DOHH2 (cell line): ENCODE data around the gene CHN2.

Experiments
- H3F3A ChIP-seq: fragments of 200-600 bp; sonication (generic), shearing (Covaris generic); 2 replicates; pipeline ENCODE4 v1.6.0; 2016; ENCODE audit warnings: antibody characterized with exemption, mild to moderate bottlenecking; ENCODE audit not compliant: control insufficient read depth, insufficient read depth
- H3K27ac ChIP-seq: fragments of 200-600 bp; sonication (generic); 2 replicates; pipeline ENCODE4 v1.5.1; 2014; ENCODE audit warnings: low read depth, mild to moderate bottlenecking, low read length, moderate library complexity
- H3K27me3 ChIP-seq: fragments of 200-600 bp; sonication (generic); 2 replicates; pipeline ENCODE4 v1.6.1; 2014; ENCODE audit warnings: mild to moderate bottlenecking, low read length, mixed read lengths; ENCODE audit not compliant: control insufficient read depth
- H3K36me3 ChIP-seq: fragments of 200-600 bp; sonication (generic); 2 replicates; pipeline ENCODE4 v1.6.1; 2014; ENCODE audit warnings: mild to moderate bottlenecking, low read length, moderate library complexity, mixed read lengths; ENCODE audit not compliant: control insufficient read depth
- H3K4me1 ChIP-seq: fragments of 200-600 bp; sonication (generic); 2 replicates; pipeline ENCODE4 v1.6.1; 2014; ENCODE audit warnings: mild to moderate bottlenecking, low read length, mixed read lengths; ENCODE audit not compliant: control insufficient read depth
- H3K4me2 ChIP-seq: fragments of 200-600 bp; sonication (generic); 2 replicates; pipeline ENCODE4 v1.6.0; 2014; ENCODE audit warnings: mild to moderate bottlenecking, low read length, moderate library complexity
- H3K4me3 ChIP-seq: fragments of 200-600 bp; sonication (generic); 2 replicates; pipeline ENCODE4 v1.5.1; 2014; ENCODE audit warnings: mild to moderate bottlenecking, low read length, mixed read lengths
- H3K79me2 ChIP-seq: fragments of 200-600 bp; sonication (generic); 2 replicates; pipeline ENCODE4 v1.6.1; 2014; ENCODE audit warnings: mild to moderate bottlenecking, low read length, mixed read lengths; ENCODE audit not compliant: control insufficient read depth
- H3K9me2 ChIP-seq: fragments of 200-600 bp; sonication (generic); replicated peaks from 2 replicates; pipeline ENCODE4 v1.6.1; 2014; ENCODE audit warnings: mild to moderate bottlenecking, low read length, mixed read lengths; ENCODE audit not compliant: control insufficient read depth
- H3K9me3 ChIP-seq: fragments of 200-600 bp; sonication (generic); 2 replicates; pipeline ENCODE4 v1.6.1; 2014; ENCODE audit warnings: antibody characterized with exemption, low read length, mixed read lengths; ENCODE audit not compliant: control insufficient read depth, insufficient read depth
- H4K20me1 ChIP-seq: fragments of 200-600 bp; sonication (generic); 2 replicates; pipeline ENCODE4 v1.6.0; 2014; ENCODE audit warnings: low read depth, mild to moderate bottlenecking, antibody characterized with exemption, low read length, moderate library complexity; ENCODE audit not compliant: control insufficient read depth, insufficient read depth
- EZH2phosphoT487 ChIP-seq: fragments of 200-600 bp; sonication (generic); IDR thresholded peaks from 2 replicates; pipeline ENCODE4 v1.6.1; 2017; ENCODE audit warnings: borderline replicate concordance, mild to moderate bottlenecking, antibody characterized with exemption, low read length, moderate library complexity, mixed read lengths
- TF ChIP-seq, protein P1 (sequence below): fragments of 200-600 bp; sonication (generic); IDR thresholded peaks from one replicate; pipeline ENCODE4 v1.5.1; 2014; ENCODE audit warnings: antibody characterized with exemption, mild to moderate bottlenecking, low read depth, low read length; ENCODE audit not compliant: poor library complexity, severe bottlenecking

Gene CHN2

DNA sequence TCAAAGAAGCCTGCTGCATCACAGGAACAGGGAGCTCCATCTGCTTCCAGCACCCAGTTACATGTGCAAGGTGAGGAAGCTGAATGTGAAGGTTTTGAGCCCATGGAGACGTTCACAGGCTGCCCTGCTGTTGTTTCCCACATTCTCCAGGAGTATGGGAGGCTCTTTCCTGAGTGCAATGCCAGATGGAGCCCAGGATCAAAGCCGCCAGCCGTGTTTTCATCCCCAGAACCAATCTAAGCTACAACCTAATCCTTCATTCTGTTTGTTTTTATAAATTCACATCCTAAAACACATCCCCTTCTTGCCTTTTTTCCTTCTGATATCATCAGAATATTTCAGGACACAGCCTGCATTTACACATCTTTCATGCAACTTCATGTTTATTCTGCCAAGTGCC, 270.2 kb downstream of the CHN2 start:
- Histone ChIP-seq H3K4me2 (no peak overlapping the region), H3K9me3 (no peaks in the 10 kb centered on the region), H3K4me3 (no peak overlapping the region), H3K27me3 (0 out of 2 replicates have a peak, but pooled peaks cover 3% of the 10 kb centered on the region), H3K36me3 (no peaks in the 10 kb centered on the region), H3K4me1 (no peaks in the 10 kb centered on the region), H4K20me1 (no peaks in the 10 kb centered on the region), H3F3A (no peaks in the 10 kb centered on the region), H3K27ac (no peak overlapping the region), H3K79me2 (no peaks in the 10 kb centered on the region), H3K9me2 (no peaks in the 10 kb centered on the region)
- no peak for TF ChIP-seq EZH2phosphoT487
- TF ChIP-seq, protein P1, sequence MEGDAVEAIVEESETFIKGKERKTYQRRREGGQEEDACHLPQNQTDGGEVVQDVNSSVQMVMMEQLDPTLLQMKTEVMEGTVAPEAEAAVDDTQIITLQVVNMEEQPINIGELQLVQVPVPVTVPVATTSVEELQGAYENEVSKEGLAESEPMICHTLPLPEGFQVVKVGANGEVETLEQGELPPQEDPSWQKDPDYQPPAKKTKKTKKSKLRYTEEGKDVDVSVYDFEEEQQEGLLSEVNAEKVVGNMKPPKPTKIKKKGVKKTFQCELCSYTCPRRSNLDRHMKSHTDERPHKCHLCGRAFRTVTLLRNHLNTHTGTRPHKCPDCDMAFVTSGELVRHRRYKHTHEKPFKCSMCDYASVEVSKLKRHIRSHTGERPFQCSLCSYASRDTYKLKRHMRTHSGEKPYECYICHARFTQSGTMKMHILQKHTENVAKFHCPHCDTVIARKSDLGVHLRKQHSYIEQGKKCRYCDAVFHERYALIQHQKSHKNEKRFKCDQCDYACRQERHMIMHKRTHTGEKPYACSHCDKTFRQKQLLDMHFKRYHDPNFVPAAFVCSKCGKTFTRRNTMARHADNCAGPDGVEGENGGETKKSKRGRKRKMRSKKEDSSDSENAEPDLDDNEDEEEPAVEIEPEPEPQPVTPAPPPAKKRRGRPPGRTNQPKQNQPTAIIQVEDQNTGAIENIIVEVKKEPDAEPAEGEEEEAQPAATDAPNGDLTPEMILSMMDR: no peak

GRCh38 chr7:29467193-29467926, 272.8 kb downstream of the CHN2 start:
- no peaks in the 10 kb centered on the region for H3K9me3 ChIP-seq
- H3K9me2 ChIP-seq: no peaks in the 10 kb centered on the region
- H3K27ac ChIP-seq: no peak overlapping the region
- H4K20me1 ChIP-seq: no peaks in the 10 kb centered on the region
- TF ChIP-seq EZH2phosphoT487: no peak
- TF ChIP-seq, protein P1: no peak
- no peak overlapping the region for H3K4me2 ChIP-seq
- H3K4me3 ChIP-seq: no peak overlapping the region
- no peaks in the 10 kb centered on the region for H3K4me1 ChIP-seq
- H3K36me3 ChIP-seq: no peaks in the 10 kb centered on the region
- H3K27me3 ChIP-seq: peaks cover 3% of the 10 kb centered on the region; the same call in 1 of the 2 replicates
- no peaks in the 10 kb centered on the region for H3F3A ChIP-seq
- H3K79me2 ChIP-seq: no peaks in the 10 kb centered on the region

- Histone ChIP-seq H3K27me3 (peaks cover 3% of the 10 kb centered on the region; the same call in 1 of the 2 replicates), H4K20me1 (no peaks in the 10 kb centered on the region), H3K4me3 (no peak overlapping the region), H3K36me3 (no peaks in the 10 kb centered on the region), H3K79me2 (no peaks in the 10 kb centered on the region), H3K4me1 (no peaks in the 10 kb centered on the region), H3K4me2 (no peak overlapping the region), H3K27ac (no peak overlapping the region), H3F3A (no peaks in the 10 kb centered on the region), H3K9me2 (no peaks in the 10 kb centered on the region), H3K9me3 (no peaks in the 10 kb centered on the region)
- no peak for TF ChIP-seq EZH2phosphoT487
- TF ChIP-seq, protein P1: no peak
These were observed 273.6 kb downstream of the CHN2 start for GRCh38 chr7:29468196-29468595.
